ENCODE measurements around the gene PITPNC1. TPM values are rescaled to one million over a fixed set of nuclear protein-coding genes. Genes with fewer than 3 reads are reported as not detected.

PITPNC1 gene
- total RNA-seq, 1 donor from 2014 or later, result 39.7 TPM

DNA sequence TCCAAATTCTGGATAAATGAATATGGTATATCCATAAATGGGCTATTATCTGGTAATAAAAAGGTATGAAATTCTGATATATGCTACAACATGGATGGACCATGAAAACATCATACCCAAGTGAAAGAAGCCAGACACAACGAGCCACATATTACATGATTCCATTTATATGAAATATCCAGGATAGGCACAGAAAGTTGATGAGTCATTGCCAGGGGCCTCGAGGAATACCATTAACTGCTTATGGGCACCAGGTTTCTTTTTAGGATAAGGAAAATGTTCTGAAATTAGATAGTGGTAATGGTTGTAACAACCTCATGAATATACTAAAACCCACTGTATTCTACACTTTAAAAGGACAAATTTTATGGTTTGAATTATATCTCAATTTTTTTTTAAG, 123.2 kb downstream of the PITPNC1 start:
- Mint-ChIP-seq H3K9me3 (ENCODE audit: unreplicated experiment) (no peaks in the 10 kb centered on the region), H3K27me3 (ENCODE audit: unreplicated experiment) (peaks cover 1% of the 10 kb centered on the region), H3K27ac (ENCODE audit: unreplicated experiment) (no peak overlapping the region), H3K4me1 (ENCODE audit: unreplicated experiment) (peaks cover 18% of the 10 kb centered on the region), H3K36me3 (ENCODE audit: low read depth, unreplicated experiment) (no peaks in the 10 kb centered on the region), H3K4me3 (ENCODE audit: unreplicated experiment) (no peak overlapping the region)
- no peak for DNase-seq (ENCODE audit: low spot score)
- TF ChIP-seq, protein P1, sequence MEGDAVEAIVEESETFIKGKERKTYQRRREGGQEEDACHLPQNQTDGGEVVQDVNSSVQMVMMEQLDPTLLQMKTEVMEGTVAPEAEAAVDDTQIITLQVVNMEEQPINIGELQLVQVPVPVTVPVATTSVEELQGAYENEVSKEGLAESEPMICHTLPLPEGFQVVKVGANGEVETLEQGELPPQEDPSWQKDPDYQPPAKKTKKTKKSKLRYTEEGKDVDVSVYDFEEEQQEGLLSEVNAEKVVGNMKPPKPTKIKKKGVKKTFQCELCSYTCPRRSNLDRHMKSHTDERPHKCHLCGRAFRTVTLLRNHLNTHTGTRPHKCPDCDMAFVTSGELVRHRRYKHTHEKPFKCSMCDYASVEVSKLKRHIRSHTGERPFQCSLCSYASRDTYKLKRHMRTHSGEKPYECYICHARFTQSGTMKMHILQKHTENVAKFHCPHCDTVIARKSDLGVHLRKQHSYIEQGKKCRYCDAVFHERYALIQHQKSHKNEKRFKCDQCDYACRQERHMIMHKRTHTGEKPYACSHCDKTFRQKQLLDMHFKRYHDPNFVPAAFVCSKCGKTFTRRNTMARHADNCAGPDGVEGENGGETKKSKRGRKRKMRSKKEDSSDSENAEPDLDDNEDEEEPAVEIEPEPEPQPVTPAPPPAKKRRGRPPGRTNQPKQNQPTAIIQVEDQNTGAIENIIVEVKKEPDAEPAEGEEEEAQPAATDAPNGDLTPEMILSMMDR (IDR thresholded peaks at IDR 0.05; ENCODE audit: unreplicated experiment), result no peak

DNA sequence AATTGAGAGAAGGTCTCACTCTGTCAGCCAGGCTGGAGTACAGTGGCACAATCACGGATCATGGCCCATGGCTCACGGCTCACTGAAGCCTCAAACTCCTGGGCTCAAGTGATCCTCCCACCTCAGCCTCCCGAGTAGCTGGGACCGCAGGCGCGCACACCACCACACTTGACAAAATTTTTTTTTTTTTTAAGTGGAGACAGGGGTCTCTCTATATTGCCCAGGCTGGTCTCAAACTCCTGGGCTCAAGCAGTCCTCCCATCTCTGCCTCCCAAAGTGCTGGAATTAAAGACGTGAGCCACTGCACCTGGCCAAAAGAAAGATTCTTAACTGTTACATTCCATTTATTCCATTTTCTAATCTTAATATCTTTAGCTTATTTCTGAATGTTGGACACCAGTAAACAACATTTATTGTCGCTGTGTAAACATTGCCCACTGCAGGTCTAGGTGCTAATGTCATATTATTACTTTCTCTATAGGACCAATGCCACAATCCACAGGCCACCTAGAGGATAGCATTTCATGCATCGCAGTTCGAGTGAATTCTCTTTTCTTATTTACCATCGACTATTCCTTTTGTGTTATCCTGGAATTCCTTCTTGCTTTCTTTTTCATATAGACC, 123.7 kb downstream of the PITPNC1 start:
- H3K27ac Mint-ChIP-seq (ENCODE audit: unreplicated experiment), result no peak overlapping the region
- H3K36me3 Mint-ChIP-seq (ENCODE audit: low read depth, unreplicated experiment), result no peaks in the 10 kb centered on the region
- DNase-seq (ENCODE audit: low spot score), result no peak
- H3K4me3 Mint-ChIP-seq (ENCODE audit: unreplicated experiment), result no peak overlapping the region
- TF ChIP-seq, protein P1 (IDR thresholded peaks at IDR 0.05; ENCODE audit: unreplicated experiment), result no peak
- peaks cover 20% of the 10 kb centered on the region for H3K4me1 Mint-ChIP-seq (ENCODE audit: unreplicated experiment)
- no peaks in the 10 kb centered on the region for H3K9me3 Mint-ChIP-seq (ENCODE audit: unreplicated experiment)
- no peaks in the 10 kb centered on the region for H3K27me3 Mint-ChIP-seq (ENCODE audit: unreplicated experiment)

DNA sequence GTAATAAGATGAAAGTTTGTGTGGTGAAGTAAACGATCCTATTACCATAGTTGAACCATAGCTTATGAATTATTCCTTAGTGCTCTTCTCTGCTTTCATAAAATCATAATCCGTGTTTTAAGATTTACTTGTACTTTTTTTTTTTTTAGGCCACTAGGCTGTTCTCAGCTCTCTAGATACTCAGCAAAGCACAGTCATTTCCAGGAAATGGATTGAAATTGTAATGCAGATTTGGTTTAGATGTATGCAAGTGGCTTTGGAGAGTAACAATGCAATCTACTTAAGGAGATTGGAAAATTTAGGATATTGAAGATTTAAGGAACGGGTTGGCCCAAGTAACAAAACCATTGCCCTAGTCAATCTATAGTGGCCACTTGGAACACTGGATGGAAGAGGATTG, 125.1 kb downstream of the PITPNC1 start:
- Mint-ChIP-seq H3K9me3 (ENCODE audit: unreplicated experiment) (peaks cover 4% of the 10 kb centered on the region), H3K4me3 (ENCODE audit: unreplicated experiment) (no peak overlapping the region)

DNA sequence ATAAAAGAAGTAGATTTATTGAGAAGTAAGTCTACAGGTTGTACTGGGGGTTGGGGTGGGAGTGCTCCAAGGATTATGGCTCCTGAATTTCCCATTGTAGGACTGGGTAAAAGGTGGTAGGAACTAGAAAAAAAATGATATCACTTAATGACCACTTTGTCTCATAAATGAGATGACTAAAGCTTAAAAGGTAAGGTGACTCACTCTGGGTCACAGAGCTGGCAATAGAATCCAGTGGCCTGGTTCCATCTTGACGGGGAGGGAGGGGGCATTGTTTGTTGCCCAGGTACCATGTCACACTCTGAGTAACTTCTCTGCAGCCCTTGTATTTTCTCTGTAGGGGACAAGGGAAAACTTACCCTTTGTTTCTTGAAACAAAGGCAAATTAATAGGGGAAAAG, 126.1 kb downstream of the PITPNC1 start:
- TF ChIP-seq, protein P1 (IDR thresholded peaks at IDR 0.05; ENCODE audit: unreplicated experiment), result no peak
- no peak for DNase-seq (ENCODE audit: low spot score)
- H3K4me1 Mint-ChIP-seq (ENCODE audit: unreplicated experiment), result peaks cover 25% of the 10 kb centered on the region
- peaks cover 9% of the 10 kb centered on the region for H3K36me3 Mint-ChIP-seq (ENCODE audit: low read depth, unreplicated experiment)
- peaks cover 2% of the 10 kb centered on the region for H3K27me3 Mint-ChIP-seq (ENCODE audit: unreplicated experiment)
- no peak overlapping the region for H3K27ac Mint-ChIP-seq (ENCODE audit: unreplicated experiment)
- H3K9me3 Mint-ChIP-seq (ENCODE audit: unreplicated experiment), result peaks cover 4% of the 10 kb centered on the region
- no peak overlapping the region for H3K4me3 Mint-ChIP-seq (ENCODE audit: unreplicated experiment)

More for the DNA sequence above, 125.1 kb downstream of the PITPNC1 start:
- no peak for DNase-seq (ENCODE audit: low spot score)
- Mint-ChIP-seq H3K27me3 (ENCODE audit: unreplicated experiment) (no peaks in the 10 kb centered on the region), H3K36me3 (ENCODE audit: low read depth, unreplicated experiment) (peaks cover 4% of the 10 kb centered on the region), H3K4me1 (ENCODE audit: unreplicated experiment) (peaks cover 25% of the 10 kb centered on the region), H3K27ac (ENCODE audit: unreplicated experiment) (no peak overlapping the region)
- TF ChIP-seq, protein P1 (IDR thresholded peaks at IDR 0.05; ENCODE audit: unreplicated experiment), result no peak

DNA sequence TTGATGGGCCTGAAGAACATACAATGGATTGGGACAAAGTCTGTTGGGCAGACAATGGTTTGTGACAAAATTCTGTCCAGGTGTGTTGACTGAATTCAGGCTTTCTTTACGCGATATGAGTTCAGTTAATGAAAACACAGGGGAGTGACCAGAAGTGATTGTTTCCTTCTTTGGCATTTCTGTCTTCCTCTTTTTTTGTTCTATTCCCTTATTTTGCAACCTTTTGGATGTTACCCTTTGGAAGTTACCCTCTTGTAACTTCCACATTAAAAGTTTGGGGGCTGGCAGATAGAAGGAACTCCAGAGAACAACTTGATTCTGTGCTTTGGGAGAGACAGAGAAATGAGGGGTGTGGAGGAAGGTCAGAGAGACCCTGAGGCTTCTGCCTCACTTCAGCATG, 126.7 kb downstream of the PITPNC1 start:
- peaks cover 4% of the 10 kb centered on the region for H3K9me3 Mint-ChIP-seq (ENCODE audit: unreplicated experiment)
- DNase-seq (ENCODE audit: low spot score), result no peak
- no peak overlapping the region for H3K4me3 Mint-ChIP-seq (ENCODE audit: unreplicated experiment)
- H3K4me1 Mint-ChIP-seq (ENCODE audit: unreplicated experiment), result peaks cover 25% of the 10 kb centered on the region
- H3K27ac Mint-ChIP-seq (ENCODE audit: unreplicated experiment), result no peak overlapping the region
- TF ChIP-seq, protein P1 (IDR thresholded peaks at IDR 0.05; ENCODE audit: unreplicated experiment), result no peak
- peaks cover 2% of the 10 kb centered on the region for H3K27me3 Mint-ChIP-seq (ENCODE audit: unreplicated experiment)
- H3K36me3 Mint-ChIP-seq (ENCODE audit: low read depth, unreplicated experiment), result peaks cover 9% of the 10 kb centered on the region
